Cardiac septum (tissue), 1 donor: Measurements from ENCODE around the gene MAP4K2. TPM values are rescaled to one million over a fixed set of nuclear protein-coding genes. Genes with fewer than 3 reads are reported as not detected.
"Not testable (repeated sequence)": the region's sequence is repeated elsewhere in the genome, so short reads cannot be mapped to it uniquely, and the experiment has no call there.

ENCODE experiments used
- DNase-seq: peaks from one replicate; pipeline ENCODE4 v3.0.0-alpha.2; 2020; ENCODE audit warnings: low spot score
- intact Hi-C: fragments of 100-400 bp; cut with DNase I; formaldehyde crosslinking; loops from one replicate; pipeline ENCODE4 v1.14.0; 2022
- long read RNA-seq: library from polyadenylated mRNA; unstranded; transcript quantifications from one replicate; pipeline ENCODE4 v2.0.0, GENCODE V29; 2021
- total RNA-seq: library from RNA; stranded (reverse); fragmentation: NEBNext Ultra II Directional; extraction: Animal tissue kit (Norgen Biotek cat#: 25700); gene quantifications from one replicate; pipeline ENCODE4 v1.2.1, GENCODE V29; 2021
- donor health status: DM: no; HTN: no; CAD: no.

Gene MAP4K2
- total RNA-seq = 6.7 TPM
- long read RNA-seq, full-length matches to known transcripts = 3 of 10 reads
- long read RNA-seq, partial matches to known transcripts = 1 of 10 reads
- long read RNA-seq, other reads (novel, unspliced or antisense) = 6 of 10 reads

DNA sequence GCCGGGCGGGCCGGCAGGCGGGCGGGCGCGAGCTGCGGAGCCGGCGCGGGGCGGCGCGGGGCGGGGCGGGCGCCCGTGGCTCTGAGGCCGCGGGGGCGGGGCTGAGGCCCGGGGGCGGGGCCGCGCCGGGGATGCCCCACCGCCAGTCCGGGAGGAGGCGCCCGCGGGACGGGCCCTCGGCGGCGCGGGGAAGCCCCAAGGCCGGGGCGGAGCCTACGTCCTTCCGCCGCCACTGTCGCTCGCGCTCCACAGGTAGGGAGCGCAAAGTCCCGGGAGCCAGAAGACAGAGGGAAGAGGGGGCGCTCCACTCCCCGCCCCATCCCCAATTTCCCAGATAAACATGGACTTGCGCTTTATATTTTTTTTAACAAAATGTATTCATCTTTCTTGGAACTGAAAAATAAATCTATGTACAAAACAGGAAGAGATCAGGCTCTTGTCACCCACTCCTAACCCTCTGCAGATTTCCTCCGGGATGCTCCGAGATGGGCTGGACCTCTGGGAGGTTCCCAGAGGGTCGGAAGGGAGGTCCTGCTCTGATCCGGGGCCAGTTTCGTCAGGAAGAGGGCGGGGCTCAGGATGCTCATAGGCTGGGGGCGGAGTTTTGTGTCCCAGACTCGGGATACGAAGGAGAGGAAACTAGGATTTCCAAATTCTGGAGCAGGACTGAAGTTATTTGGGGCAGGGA is at the start of gene MAP4K2:
MAP4K2 (minus strand) TSS at position 57 of the 688 bp plus-strand sequence. CDS start 65 bp downstream, outside the sequence.
- intact Hi-C loops = no loop called here
- DNase-seq = peak; percentile 95

DNA sequence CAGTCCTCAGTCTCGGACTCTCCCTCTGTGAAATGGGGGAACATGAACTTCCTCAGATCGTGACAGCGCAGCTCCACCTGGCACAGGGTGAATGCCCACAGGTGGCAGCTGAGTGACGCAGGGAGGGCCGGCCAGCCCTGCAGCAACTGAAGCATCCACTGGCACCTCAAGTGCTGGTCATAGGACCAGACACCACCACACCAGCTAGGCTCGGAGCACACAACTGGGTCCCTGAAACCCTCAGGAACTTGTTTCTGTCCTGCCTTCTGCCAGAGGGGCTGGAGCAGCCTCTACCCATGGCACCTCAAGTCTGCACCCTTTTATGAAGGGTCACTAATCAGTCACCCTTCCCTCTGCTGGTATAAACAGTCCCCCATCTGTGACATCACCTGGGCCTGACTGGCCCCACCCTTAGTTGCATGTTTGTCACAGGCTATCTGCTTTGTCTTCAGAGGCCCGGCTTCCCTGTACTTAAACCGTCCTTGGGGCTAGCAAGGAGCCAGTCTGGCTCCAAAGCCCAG is 48.9 kb upstream of the MAP4K2 start:
- DNase-seq = no peak
- intact Hi-C loops = no loop called here

DNA sequence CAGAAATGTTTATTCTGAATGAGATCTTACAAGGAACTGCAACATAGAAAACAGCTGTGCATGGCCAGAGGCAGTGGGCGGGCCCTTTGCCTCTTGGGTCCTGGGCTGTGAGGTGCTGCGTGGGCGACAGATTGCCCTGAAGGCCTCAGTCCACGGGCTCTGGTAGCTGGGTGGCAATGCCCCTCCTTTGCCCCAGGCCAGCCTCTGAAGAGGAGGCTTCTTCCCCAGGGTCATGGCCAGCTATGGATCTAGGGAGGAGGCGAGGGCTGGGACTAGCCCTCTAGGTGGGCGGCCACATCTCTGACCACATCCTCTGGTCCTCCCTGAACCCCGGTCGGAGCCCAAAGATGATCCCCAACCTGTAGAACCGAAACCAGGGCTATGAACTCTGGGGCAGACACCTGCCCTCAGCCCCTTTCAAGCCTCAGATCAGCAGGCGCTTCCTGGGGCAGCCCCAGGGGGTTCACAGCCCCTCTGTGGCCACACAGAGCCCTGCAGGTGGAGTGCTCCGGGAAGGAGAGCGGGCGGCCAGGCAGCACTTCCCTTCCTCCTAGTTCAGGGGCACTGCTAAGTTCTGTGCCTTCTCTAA is 48.1 kb upstream of the MAP4K2 start:
- no peak for DNase-seq
- intact Hi-C loops = no loop called here

GRCh38 chr11:64849598-64850356 is 46.8 kb upstream of the MAP4K2 start:
- DNase-seq = no peak
- intact Hi-C loops = loop anchor here (2.0 to 10.0 kb wide), 3 partner anchors 163 to 269 kb away; partner anchors contain the start of gene ARL2

DNA sequence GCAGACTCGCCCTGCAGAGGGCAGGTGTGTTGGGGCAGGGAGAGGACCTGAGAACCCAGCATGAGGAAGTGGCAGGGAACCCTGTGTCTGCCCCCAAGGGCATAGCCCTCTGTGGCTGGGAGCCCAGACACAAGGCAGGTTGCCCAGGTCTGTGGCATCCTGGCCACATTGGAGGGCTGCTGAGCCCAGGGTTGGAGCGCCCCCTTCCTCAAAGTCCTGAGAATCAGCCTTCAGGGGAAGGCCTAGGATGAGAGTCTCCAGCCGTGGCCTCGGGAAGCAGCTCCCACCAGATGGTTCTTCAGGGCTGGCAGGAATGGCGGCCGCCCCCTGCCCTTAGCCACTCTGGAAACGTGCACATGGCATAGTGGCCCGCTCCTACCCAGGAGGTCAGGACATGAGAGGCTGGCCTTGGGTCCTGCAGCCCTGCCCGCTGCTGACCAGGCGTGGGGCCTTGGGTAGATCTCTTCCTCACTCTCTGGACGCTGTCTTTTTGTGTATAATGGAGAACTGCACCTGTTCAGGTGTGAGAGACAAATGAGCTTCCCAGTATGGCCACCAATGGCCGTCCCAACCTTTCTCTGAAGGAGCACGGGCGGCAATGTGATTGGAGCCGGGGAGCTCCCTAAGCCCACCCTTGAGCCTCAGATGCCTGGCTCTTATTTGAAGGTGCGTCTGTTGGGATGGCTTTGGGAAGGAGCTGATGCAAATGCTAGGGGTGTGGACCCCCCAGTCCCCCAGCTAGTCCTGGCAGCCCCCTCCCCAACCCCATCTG is 46.0 kb upstream of the MAP4K2 start:
- no peak for DNase-seq
- intact Hi-C loops = loop anchor here (2.0 to 10.0 kb wide), 3 partner anchors 163 to 270 kb away; partner anchors contain the start of gene ARL2

- no peak for DNase-seq
- intact Hi-C loops = loop anchor here (2.0 to 10.0 kb wide), 3 partner anchors 164 to 270 kb away; partner anchors contain the start of gene ARL2
Observed at GRCh38 chr11:64848214-64848825, 45.3 kb upstream of the MAP4K2 start.

DNA sequence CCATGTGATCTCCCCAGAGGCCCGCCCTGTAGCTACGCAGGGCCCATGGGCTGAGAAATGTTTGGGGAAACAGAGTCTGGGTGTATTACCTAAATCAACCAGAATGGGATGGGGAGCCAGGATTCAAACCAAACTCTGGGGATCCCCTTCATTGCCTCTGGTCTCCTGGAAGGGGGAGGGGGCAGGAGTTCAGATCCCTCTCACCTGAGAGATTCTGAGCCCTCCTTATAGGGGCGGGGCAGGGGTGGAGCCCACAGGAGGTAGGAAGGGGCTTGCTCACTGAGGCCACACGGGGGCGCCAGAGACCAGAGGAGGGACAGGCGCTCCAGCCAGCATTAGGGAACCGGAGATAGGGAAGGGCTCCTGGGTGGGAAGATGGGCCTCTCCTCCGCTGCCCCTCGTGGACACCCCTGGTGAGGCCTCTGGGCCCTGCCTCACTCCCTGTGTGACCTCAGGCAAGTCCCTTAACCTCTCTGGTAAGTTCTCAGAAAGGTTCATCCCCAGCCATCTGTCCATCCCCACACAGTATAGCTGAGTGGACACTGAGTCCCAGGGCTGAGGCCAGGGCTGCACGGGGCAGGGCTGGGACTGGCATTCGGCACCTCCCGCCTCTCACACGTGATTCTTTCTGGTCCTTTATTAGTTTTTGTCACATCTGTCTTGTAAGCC is 44.1 kb upstream of the MAP4K2 start:
- intact Hi-C loops = loop anchor here (1.0 to 10.0 kb wide), 3 partner anchors 47 to 228 kb away; partner anchors contain the start of gene ARL2
- DNase-seq = peak; percentile 96

DNA sequence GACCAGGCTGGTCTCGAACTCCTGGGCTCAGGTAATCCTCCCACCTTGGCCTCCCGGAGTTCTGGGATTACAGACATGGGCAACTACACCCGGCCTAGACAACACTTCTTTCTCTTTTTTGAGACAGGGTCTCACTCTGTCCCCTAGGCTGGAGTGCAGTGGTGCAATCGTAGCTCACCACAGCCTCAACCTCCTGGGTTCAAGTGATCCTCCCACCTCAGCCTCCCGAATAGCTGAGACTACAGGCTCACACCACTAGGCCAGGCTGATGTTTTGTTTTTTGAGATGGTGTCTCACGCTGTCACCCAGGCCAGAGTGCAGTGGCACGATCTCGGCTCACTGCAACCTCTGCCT is 42.7 kb upstream of the MAP4K2 start:
- intact Hi-C loops = loop anchor here (5.0 to 10.0 kb wide), 2 partner anchors 167 to 229 kb away; partner anchors contain the start of gene ARL2
- not testable (repeated sequence) for DNase-seq

DNA sequence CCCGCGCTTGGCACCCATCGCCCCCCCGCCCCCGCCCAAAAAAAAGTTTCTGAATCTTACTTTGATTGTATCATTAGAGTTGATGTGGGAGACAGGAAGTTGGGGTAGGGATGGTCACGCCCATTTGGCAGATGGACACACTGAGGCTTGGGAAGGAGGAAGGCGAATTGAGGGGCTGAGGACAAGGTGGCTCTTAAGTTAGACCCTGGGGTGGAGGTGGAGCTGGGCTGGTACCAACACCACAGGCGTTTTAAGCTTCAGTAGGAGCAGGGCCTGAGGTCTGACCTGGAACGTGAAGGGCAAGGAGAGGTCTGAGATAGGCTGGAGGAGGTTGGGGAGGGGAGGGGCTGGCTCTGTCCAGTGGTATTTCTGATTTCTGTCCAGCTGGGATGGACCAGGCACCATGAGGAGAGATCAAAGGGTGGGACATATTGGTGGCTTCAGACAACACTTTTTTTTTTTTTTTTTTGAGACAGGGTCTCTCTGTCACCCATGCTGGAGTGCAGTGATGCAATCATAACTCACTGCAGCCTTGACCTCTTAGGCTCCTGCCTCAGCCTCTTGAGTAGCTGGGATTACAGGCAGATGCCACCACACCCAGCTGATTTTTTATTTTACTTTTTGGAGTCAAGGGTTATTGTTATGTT is 42.2 kb upstream of the MAP4K2 start:
- intact Hi-C loops = loop anchor here (5.0 to 10.0 kb wide), 2 partner anchors 167 to 230 kb away; partner anchors contain the start of gene ARL2

DNA sequence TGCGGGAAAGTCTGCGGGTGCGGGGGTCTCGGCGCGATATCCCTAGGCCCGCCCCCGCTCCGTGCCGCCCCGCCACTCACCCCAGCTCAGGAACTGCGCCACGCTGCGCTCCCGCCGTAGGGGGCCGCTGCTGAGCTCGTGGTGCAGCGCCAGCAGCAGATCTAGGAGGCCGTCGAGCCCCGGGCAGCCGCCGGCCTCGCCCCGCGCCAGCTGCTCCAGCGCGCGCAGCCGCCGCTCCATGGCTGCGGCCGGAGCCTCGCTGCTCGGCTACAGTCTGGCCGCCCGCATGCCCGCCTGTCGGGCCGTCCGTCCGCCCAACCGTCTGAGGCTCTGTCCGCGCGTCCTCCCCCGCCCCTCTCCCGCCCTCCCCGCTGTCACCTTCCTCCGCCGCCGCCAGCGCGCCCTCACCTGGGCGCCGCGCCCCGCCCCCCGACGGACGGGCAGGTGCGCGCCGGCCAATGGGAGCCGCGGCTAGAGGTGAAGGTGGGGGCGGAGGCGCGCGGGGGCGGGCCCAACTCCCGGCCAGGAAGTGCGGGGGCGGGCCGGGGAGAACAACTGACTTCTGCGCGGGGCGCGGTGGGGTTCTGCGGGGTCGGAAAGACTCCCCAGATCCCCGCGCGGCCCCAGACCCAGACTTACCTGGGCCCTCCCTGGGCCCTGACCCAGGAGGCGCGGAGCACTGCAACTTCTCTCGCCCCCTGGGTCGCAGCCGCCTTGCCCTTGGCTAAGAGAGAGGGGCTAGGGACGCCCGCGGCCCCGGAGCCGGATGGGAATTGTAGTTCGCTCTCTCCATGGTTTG is 41.5 kb upstream of the MAP4K2 start, which contains the start of gene CDC42BPG:
CDC42BPG (minus strand) TSS at position 324 of the 799 bp plus-strand sequence; CDS start at position 240, 84 bp downstream.
- intact Hi-C loops = loop anchor here (5.0 to 10.0 kb wide), 2 partner anchors 168 to 230 kb away; partner anchors contain the start of gene ARL2

More for the DNA sequence above, 42.2 kb upstream of the MAP4K2 start:
- DNase-seq = no peak

GRCh38 chr11:64843686-64844329 is 40.8 kb upstream of the MAP4K2 start:
- intact Hi-C loops = loop anchor here (10.0 kb wide), 1 partner anchor 231 kb away; no protein-coding TSS in a partner anchor
- no peak for DNase-seq

More for the DNA sequence above, 41.5 kb upstream of the MAP4K2 start, which contains the start of gene CDC42BPG:
- DNase-seq = no peak

GRCh38 chr11:64842851-64843685 is 40.1 kb upstream of the MAP4K2 start:
- DNase-seq = no peak
- intact Hi-C loops = loop anchor here (10.0 kb wide), 1 partner anchor 232 kb away; no protein-coding TSS in a partner anchor

- DNase-seq = no peak
- intact Hi-C loops = loop anchor here (10.0 kb wide), 1 partner anchor 232 kb away; no protein-coding TSS in a partner anchor
Observed at GRCh38 chr11:64842366-64842759, 39.3 kb upstream of the MAP4K2 start.

GRCh38 chr11:64841592-64842365 is 38.8 kb upstream of the MAP4K2 start:
- no peak for DNase-seq
- intact Hi-C loops = loop anchor here (10.0 kb wide), 1 partner anchor 233 kb away; no protein-coding TSS in a partner anchor
